Measurements from ENCODE around the gene TSACC.

The TSACC gene

GRCh38 chr1:156379420-156380165, 41.3 kb downstream of the TSACC start:
- H3K4me1 ChIP-seq, result no peaks in the 10 kb centered on the region
- no peak overlapping the region for H2AFZ ChIP-seq
- no peaks in the 10 kb centered on the region for H3K27me3 ChIP-seq (ENCODE audit: control insufficient read depth, insufficient read depth, low read length)
- H3K36me3 ChIP-seq (ENCODE audit: control insufficient read depth, insufficient read depth, low read length), result no peaks in the 10 kb centered on the region
- no peaks in the 10 kb centered on the region for H3K9me3 ChIP-seq (ENCODE audit: control insufficient read depth, low read length)
- no peaks in the 10 kb centered on the region for H3K79me2 ChIP-seq
- no peak overlapping the region for H3K4me3 ChIP-seq (ENCODE audit: low read depth, low read length)
- no peak overlapping the region for H3K4me2 ChIP-seq (ENCODE audit: low read length)
- H3K27ac ChIP-seq, result no peak overlapping the region
- TF ChIP-seq CTCF (IDR thresholded peaks at IDR 0.05), result no peak
- no peak overlapping the region for H3K9ac ChIP-seq

GRCh38 chr1:156382561-156382960, 44.2 kb downstream of the TSACC start:
- Histone ChIP-seq H3K9ac (no peak overlapping the region), H3K36me3 (ENCODE audit: control insufficient read depth, insufficient read depth, low read length) (no peaks in the 10 kb centered on the region), H3K27ac (no peak overlapping the region), H3K79me2 (no peaks in the 10 kb centered on the region), H3K4me2 (ENCODE audit: low read length) (no peak overlapping the region), H3K4me3 (ENCODE audit: low read depth, low read length) (no peak overlapping the region), H3K9me3 (ENCODE audit: control insufficient read depth, low read length) (no peaks in the 10 kb centered on the region), H3K4me1 (no peaks in the 10 kb centered on the region), H3K27me3 (ENCODE audit: control insufficient read depth, insufficient read depth, low read length) (no peaks in the 10 kb centered on the region), H2AFZ (no peak overlapping the region)
- no peak for TF ChIP-seq CTCF (IDR thresholded peaks at IDR 0.05)

GRCh38 chr1:156383023-156383422, 44.7 kb downstream of the TSACC start:
- no peak overlapping the region for H3K4me3 ChIP-seq (ENCODE audit: low read depth, low read length)
- no peaks in the 10 kb centered on the region for H3K4me1 ChIP-seq
- H2AFZ ChIP-seq, result no peak overlapping the region
- H3K36me3 ChIP-seq (ENCODE audit: control insufficient read depth, insufficient read depth, low read length), result no peaks in the 10 kb centered on the region
- no peak overlapping the region for H3K4me2 ChIP-seq (ENCODE audit: low read length)
- no peaks in the 10 kb centered on the region for H3K27me3 ChIP-seq (ENCODE audit: control insufficient read depth, insufficient read depth, low read length)
- no peaks in the 10 kb centered on the region for H3K79me2 ChIP-seq
- no peak overlapping the region for H3K9ac ChIP-seq
- H3K27ac ChIP-seq, result no peak overlapping the region
- H3K9me3 ChIP-seq (ENCODE audit: control insufficient read depth, low read length), result no peaks in the 10 kb centered on the region
- TF ChIP-seq CTCF (IDR thresholded peaks at IDR 0.05), result peak; percentile 64

- Histone ChIP-seq H3K4me1 (no peaks in the 10 kb centered on the region), H2AFZ (no peak overlapping the region), H3K27ac (no peak overlapping the region), H3K79me2 (no peaks in the 10 kb centered on the region), H3K27me3 (ENCODE audit: control insufficient read depth, insufficient read depth, low read length) (no peaks in the 10 kb centered on the region), H3K9ac (no peak overlapping the region), H3K4me2 (ENCODE audit: low read length) (no peak overlapping the region), H3K4me3 (ENCODE audit: low read depth, low read length) (no peak overlapping the region), H3K36me3 (ENCODE audit: control insufficient read depth, insufficient read depth, low read length) (no peaks in the 10 kb centered on the region), H3K9me3 (ENCODE audit: control insufficient read depth, low read length) (no peaks in the 10 kb centered on the region)
- TF ChIP-seq CTCF (IDR thresholded peaks at IDR 0.05), result no peak
These were observed 45.7 kb downstream of the TSACC start for GRCh38 chr1:156384007-156384406.

GRCh38 chr1:156384658-156385057, 46.3 kb downstream of the TSACC start:
- Histone ChIP-seq H3K4me3 (ENCODE audit: low read depth, low read length) (no peak overlapping the region), H3K36me3 (ENCODE audit: control insufficient read depth, insufficient read depth, low read length) (no peaks in the 10 kb centered on the region), H3K27ac (no peak overlapping the region), H2AFZ (no peak overlapping the region), H3K9me3 (ENCODE audit: control insufficient read depth, low read length) (no peaks in the 10 kb centered on the region), H3K79me2 (no peaks in the 10 kb centered on the region), H3K4me2 (ENCODE audit: low read length) (no peak overlapping the region), H3K27me3 (ENCODE audit: control insufficient read depth, insufficient read depth, low read length) (no peaks in the 10 kb centered on the region), H3K4me1 (no peaks in the 10 kb centered on the region), H3K9ac (no peak overlapping the region)
- TF ChIP-seq CTCF (IDR thresholded peaks at IDR 0.05), result no peak

Data from parathyroid adenoma (tissue), 2 donors.